Gastroesophageal sphincter (tissue), 3 donors: Measurements from ENCODE around the gene PBX1.

ENCODE experiments used
- CTCF ChIP-seq, 4 experiments: fragments of 200-600 bp in 2 of 4; fragments of 450-650 bp in 2 of 4; sonication (generic) in 1 of 4; IDR thresholded peaks; one replicate each; pipeline ENCODE4 v1.5.1; 2017 to 2019; ENCODE audit warnings: antibody characterized with exemption in 4 of 4, mild to moderate bottlenecking in 2 of 4, moderate library complexity in 2 of 4
- EP300 ChIP-seq: sonication (generic); formaldehyde crosslinking; IDR thresholded peaks from one replicate; pipeline ENCODE4 v1.6.1; 2017; ENCODE audit warnings: antibody characterized with exemption, mild to moderate bottlenecking
- POLR2AphosphoS5 ChIP-seq: sonication (generic); formaldehyde crosslinking; IDR thresholded peaks from one replicate; pipeline ENCODE4 v1.6.1; 2017; ENCODE audit warnings: antibody characterized with exemption

- TF ChIP-seq POLR2AphosphoS5 (no peak), CTCF (IDR thresholded peaks at IDR 0.05) (no peak), EP300 (no peak)
Observed at GRCh38 chr1:164601399-164602100, 42.6 kb downstream of the PBX1 start.
